Measurements from ENCODE around the gene LGI1. TPM values are rescaled to one million over a fixed set of nuclear protein-coding genes. Genes with fewer than 3 reads are reported as not detected.

Gene LGI1
- not detected for total RNA-seq
- long read RNA-seq = 0 reads

- ATAC-seq = no peak
- Histone ChIP-seq H3K27ac (no peak within 1 kb of the TSS), H3K4me1 (no peaks in the 10 kb centered on the region), H3K36me3 (no peaks in the 10 kb centered on the region), H3K27me3 (ENCODE audit: low read depth) (no peaks in the 10 kb centered on the region), H3K9me3 (no peaks in the 10 kb centered on the region), H3K4me3 (no peak within 1 kb of the TSS)
- TF ChIP-seq CTCF (IDR thresholded peaks at IDR 0.05) = no peak
- intact Hi-C loops (cut with DNase I) = no loop called here
- no peak for DNase-seq
These were observed at the start of gene LGI1 for GRCh38 chr10:93757801-93758507. Gene LGI1 (plus strand): TSS chr10:93757936. CDS start chr10:93758145, 209 bp downstream.

DNA sequence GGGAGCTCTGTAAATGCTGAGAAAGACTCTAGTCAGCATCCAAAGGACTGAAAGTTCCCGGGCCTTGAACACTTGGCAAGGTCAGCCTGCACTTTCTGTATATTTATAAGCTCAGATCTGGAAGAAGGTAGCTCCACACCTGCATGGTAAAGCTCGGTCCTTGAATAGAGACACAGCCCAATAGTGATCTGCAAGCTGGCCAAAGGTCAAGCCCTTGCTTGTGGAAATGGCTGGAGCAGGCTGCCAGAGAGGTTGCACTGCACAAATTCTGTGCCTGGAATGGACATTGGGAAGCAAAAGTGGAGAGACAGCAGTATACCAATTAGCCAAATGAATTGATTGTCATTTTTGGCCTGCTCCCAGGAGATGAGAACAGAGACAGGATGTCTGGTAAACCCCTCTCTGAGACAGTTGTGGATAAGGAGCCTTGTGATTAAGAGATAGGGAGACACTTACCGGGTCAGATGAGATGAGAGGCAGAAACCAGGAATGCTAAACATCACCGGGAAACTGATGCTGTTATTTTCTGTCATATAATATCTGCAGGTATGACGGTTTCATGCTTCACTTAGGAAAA, 47.3 kb upstream of the LGI1 start:
- H3K9me3 ChIP-seq = no peaks in the 10 kb centered on the region
- ATAC-seq = no peak

DNA sequence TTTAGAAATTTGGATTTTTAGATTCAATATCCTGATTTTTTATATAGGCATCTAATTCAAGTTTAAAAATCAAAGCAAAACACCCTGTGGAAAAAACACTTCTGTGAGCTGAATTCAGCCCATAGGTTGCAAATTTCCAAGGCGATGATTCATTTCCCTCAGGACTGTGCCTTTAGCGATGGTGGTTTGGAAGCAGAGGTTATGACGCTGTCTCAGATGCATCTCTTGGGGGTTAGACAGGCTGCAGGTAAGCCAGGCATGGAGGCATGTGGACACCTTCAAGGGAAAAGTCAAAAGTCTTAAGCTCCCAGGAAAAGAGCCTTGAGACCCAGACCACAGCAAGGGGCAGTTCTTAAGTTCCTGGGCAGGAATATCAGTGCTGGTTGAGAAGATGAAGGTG, 45.8 kb upstream of the LGI1 start:
- H3K27ac ChIP-seq = no peak overlapping the region
- H3K9me3 ChIP-seq = no peaks in the 10 kb centered on the region
- no peak overlapping the region for H3K4me3 ChIP-seq
- H3K4me1 ChIP-seq = no peaks in the 10 kb centered on the region
- no peaks in the 10 kb centered on the region for H3K27me3 ChIP-seq (ENCODE audit: low read depth)
- no peak for DNase-seq
- no peak for ATAC-seq
- intact Hi-C loops (cut with DNase I) = no loop called here
- H3K36me3 ChIP-seq = no peaks in the 10 kb centered on the region
- no peak for TF ChIP-seq CTCF (IDR thresholded peaks at IDR 0.05)

More for the DNA sequence above, 47.3 kb upstream of the LGI1 start:
- no peaks in the 10 kb centered on the region for H3K27me3 ChIP-seq (ENCODE audit: low read depth)
- no peak overlapping the region for H3K4me3 ChIP-seq
- no peak for DNase-seq
- H3K27ac ChIP-seq = no peak overlapping the region
- no peaks in the 10 kb centered on the region for H3K4me1 ChIP-seq
- no peaks in the 10 kb centered on the region for H3K36me3 ChIP-seq
- no peak for TF ChIP-seq CTCF (IDR thresholded peaks at IDR 0.05)
- intact Hi-C loops (cut with DNase I) = no loop called here

GRCh38 chr10:93712593-93712992, 45.1 kb upstream of the LGI1 start:
- Histone ChIP-seq H3K36me3 (no peaks in the 10 kb centered on the region), H3K27ac (no peak overlapping the region), H3K4me3 (no peak overlapping the region), H3K4me1 (no peaks in the 10 kb centered on the region), H3K9me3 (no peaks in the 10 kb centered on the region), H3K27me3 (ENCODE audit: low read depth) (no peaks in the 10 kb centered on the region)
- intact Hi-C loops (cut with DNase I) = no loop called here
- DNase-seq = no peak
- TF ChIP-seq CTCF (IDR thresholded peaks at IDR 0.05) = no peak
- ATAC-seq = no peak

- no peak for TF ChIP-seq CTCF (IDR thresholded peaks at IDR 0.05)
- intact Hi-C loops (cut with DNase I) = no loop called here
- Histone ChIP-seq H3K36me3 (no peaks in the 10 kb centered on the region), H3K27me3 (ENCODE audit: low read depth) (no peaks in the 10 kb centered on the region), H3K4me1 (no peaks in the 10 kb centered on the region), H3K4me3 (no peak overlapping the region), H3K9me3 (no peaks in the 10 kb centered on the region), H3K27ac (no peak overlapping the region)
- no peak for ATAC-seq
- no peak for DNase-seq
These were observed 42.4 kb upstream of the LGI1 start for GRCh38 chr10:93715345-93715744.
